Occipital lobe (tissue), 2 donors: Measurements from ENCODE around the gene NHSL2. TPM values are rescaled to one million over a fixed set of nuclear protein-coding genes. Genes with fewer than 3 reads are reported as not detected.
"Not testable (repeated sequence)": the region's sequence is repeated elsewhere in the genome, so short reads cannot be mapped to it uniquely, and the experiment has no call there.

Source experiments
- DNase-seq: peaks from one replicate; lab custom pipeline; 2025; lab: John Stamatoyannopoulos, UW
- total RNA-seq: library from RNA; depleted of rRNA; stranded (reverse); fragments of >200 nt; gene quantifications from one replicate; pipeline ENCODE4 v1.2.3, GENCODE V29; 2014

Gene NHSL2
- total RNA-seq, 1 donor from 2014 or later = 0.78 TPM

DNA sequence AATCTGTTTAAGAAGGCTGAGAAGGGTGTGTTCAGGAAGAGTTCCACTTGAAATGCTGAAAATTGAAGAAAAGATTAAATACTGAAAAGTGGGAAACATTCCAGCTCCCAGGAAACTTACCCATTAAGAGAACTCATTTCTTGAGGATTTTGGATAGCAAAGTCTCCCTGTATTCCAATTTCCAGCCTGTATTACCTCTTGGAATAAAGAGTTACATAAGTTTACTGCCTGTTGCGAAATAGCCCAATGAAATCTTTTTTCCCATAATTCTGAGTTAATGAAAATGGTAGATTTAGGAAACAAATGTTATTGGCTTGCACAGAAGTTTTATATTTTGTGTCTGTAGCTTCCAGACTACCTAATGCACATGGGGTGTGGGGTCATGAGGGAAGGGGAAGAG, 12.0 kb downstream of the NHSL2 start:
- no peak for DNase-seq

DNA sequence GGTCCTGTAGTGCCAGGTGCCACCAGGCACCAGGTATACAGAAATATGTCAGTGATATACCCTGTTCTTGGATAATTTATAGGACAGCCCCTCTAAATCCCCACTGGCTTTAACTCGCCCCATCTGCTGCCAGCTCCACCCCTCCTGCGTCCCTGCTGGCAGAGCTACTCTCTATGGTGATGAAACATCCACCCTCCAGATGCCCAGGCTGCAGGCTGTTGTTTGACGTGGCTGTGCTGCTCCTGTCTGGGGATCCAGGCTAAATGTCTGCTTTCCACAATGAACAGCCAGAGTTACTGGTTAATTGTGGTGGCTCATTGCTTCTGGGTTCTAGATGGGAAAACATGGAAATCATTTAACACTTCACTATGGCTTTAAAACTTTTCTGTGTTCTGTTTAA, 12.9 kb downstream of the NHSL2 start:
- no peak for DNase-seq

GRCh38 chrX:71927040-71927439, 16.4 kb downstream of the NHSL2 start:
- DNase-seq = no peak

DNA sequence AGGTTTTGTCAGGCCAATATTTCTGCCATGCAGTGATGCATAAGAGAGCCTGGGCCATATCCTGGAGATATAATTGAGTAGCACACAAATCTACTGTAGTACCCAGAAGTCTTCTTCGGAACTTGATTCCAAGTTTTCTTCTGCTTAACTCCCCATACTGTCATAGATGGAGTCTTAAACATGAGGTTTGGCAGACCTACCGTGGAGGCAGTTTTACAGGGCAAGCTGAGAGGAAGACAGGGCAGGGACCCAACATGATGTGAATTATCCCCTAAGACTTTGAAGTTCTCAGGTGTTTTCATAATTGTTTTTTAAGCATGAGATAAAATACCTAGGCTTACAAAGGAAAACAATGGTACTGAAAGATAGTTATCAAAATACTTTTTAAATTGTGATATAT, 18.2 kb downstream of the NHSL2 start:
- DNase-seq = no peak

GRCh38 chrX:71930298-71930697, 19.7 kb downstream of the NHSL2 start:
- no peak for DNase-seq

DNA sequence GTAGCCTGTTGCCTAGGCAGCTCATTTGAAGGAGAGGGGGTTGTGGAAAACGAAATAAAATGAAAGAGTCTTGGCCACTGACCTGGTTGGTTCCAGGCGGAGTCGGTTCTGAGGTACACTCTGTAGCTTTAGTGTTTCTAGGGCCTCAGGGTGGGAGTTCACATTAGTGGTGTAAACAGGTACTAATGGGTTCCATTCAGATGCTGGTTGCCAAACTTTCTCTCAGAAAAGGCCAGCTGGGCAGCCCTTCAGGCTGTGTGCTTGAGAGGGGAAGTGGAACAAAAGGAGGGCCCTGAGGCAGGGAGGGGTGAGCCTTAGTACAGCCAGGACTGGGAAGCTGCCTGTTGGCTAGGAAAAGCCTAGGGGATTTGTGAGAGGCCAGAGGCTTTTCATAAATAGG, 24.8 kb downstream of the NHSL2 start:
- DNase-seq = no peak

GRCh38 chrX:71936632-71937031, 26.0 kb downstream of the NHSL2 start:
- no peak for DNase-seq

DNA sequence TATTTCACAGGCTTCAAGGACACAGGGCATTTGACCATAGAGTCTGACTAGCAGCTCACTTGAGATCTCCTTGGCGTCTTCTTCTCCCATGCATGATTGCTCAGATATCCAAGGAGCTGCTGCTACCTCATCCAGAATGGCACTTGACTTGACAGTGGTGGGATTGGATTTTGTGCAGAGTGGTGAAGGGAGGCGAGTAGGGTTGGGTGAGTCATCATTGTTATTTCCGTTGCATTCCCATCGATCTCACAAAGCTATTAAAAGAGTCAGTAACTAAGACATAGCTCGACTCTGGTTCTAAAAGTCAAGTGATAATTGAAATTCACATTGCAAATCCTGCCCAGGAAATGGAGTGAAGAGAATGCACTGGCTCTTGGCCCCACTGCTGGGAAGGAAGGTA, 27.7 kb downstream of the NHSL2 start:
- no peak for DNase-seq

DNA sequence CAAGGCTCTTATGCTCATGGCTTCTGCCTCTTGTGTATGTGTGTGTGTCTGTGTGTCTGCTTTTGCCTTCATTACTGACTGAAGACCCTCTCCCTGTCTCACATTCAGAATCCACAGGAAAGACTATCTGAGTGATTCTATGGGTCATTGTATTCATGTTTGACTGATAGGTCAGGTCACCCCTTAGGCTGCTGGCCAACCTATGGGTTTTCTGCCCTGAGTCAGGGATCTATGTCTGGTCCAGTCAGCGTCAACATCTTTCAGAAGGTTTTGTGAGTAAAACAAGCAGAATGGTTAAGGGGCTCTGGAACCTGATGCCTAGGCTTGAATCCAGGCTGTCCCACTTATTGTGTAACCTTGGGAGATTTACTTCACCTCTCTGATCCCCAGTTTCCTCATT, 30.5 kb downstream of the NHSL2 start:
- DNase-seq = no peak

DNA sequence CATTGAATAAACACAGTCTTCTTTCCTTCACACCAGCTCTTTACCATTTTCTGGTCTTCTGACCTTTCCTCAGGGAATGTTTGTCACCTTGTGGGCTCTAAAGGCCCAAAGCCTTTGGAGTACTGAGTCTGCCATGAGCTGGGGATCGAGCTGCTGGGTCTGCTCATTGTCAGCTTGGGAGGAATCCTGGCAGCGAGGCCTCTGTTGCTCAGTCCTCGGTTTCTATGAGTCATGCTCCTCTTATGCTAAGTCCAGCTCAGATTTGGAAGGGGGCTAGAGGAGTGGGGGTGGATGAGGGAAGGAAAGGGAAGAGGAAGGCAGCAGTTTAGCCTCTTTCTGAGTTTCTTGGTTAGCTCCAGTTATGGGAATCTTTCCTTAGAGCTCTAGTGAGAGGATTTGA, 31.1 kb downstream of the NHSL2 start:
- DNase-seq = no peak

GRCh38 chrX:71944369-71944768, 33.7 kb downstream of the NHSL2 start:
- DNase-seq = no peak

- no peak for DNase-seq
Observed at GRCh38 chrX:71945237-71945805, 34.7 kb downstream of the NHSL2 start.

DNA sequence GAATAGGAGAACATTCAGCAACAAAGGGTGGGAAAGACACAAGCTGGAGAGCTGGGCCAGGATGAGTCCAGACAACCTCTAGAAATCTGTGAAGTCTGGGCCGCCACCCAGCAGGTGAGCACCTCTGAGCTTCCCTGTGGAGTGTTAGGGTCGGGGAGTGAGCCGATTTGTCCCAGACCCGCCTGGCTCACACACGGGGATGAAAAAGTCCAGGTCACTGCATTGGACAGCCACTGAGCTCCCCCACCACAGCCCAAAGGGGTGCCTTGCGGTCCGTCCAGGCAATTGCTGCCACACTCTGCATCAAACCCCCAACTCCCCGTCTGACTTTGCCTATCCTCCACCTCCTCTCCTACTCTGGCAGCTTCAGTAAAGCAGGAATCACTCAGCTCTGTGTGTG, 38.7 kb downstream of the NHSL2 start:
- DNase-seq = no peak

GRCh38 chrX:71949844-71950445, 39.3 kb downstream of the NHSL2 start:
- DNase-seq = no peak

DNA sequence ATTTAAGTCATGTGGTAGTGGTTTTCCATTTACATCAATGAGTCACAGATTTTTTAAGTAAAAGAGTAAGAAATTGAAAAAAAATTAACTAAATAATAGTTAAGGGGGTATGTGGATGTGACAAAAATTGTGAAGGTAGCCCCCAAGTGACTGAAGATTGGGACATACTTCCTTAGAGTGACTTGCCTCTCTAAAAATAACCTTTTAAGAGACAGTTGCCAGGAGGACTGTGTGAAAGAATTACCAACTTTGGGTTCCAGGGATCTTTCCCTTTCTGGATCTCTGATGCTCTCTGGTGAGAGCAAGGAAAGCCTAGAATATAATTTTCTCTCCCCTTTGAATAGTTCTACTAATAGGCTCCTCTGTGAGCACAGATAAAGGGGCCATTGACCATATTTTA, 42.7 kb downstream of the NHSL2 start:
- DNase-seq = no peak

DNA sequence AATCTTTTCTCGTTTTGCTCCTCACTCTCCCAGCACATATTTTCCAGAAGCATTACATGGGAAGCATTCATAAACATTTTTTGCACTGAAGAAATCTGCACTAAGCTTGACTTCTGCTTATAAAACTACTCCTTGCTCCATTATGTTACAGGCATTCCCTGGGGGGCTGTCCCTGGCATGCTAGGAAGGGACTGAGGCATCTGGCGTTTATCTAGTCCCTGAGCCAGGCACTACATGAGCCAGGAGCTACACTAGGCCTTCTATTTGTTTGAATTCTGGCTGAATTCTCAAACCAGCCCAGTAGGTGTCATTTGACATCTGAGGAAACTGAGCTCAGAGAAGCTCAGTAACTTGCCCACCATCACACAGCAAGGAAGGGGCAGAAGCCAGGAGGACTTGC, 43.3 kb downstream of the NHSL2 start:
- DNase-seq = no peak

GRCh38 chrX:71954458-71954857, 43.8 kb downstream of the NHSL2 start:
- DNase-seq = no peak

DNA sequence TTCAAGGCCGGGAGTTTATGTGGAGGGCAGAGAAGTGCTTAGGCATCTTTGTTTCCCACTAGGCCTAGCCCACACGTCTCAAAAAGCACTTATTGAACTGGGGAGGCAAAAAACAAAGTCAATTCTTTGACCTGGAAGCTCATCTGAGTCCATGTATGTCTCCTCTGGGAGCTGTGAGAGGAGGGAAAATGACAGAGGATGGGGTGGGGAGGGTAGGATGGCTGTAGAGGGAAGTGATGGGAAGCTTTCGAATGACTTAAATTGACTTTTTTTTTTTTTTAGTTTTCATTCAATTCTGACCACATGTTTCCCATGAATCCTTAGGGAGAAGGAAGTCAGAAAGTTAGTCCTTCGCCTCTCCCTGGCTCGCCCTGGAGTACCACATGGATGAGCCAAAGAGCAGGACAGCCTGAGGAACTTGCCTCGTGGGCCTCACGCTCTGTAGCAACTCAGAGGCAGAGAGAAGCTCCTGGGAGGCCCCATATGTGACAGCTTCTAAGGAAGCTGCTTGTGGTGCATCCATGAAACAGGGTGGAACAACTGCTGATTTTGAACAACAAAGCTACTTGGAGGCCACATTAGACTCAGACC, 45.0 kb downstream of the NHSL2 start:
- no peak for DNase-seq

DNA sequence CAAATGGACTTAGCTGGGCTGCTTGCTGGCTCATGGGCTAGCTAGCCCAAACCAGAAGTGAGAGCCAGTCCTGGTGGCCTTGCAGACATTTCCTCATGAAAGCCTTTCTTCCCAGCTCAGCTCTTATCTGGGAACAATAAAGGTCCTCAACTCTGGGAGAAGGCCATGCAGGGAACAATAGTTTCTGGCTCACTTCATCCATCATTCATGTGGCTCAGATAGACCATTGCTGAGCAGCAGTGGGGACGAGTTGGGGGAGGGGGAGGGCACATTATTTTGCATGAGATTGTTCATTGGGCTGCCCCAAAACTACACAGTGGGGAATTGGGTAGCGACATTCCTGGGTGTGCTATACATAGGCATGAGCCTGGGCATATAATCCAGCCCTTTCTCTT, 47.6 kb downstream of the NHSL2 start:
- no peak for DNase-seq

GRCh38 chrX:71964184-71964583, 53.5 kb downstream of the NHSL2 start:
- not testable (repeated sequence) for DNase-seq

- DNase-seq = no peak
Observed at GRCh38 chrX:71974916-71975315, 64.3 kb downstream of the NHSL2 start.

GRCh38 chrX:71976753-71977152, 66.1 kb downstream of the NHSL2 start:
- DNase-seq = no peak

DNA sequence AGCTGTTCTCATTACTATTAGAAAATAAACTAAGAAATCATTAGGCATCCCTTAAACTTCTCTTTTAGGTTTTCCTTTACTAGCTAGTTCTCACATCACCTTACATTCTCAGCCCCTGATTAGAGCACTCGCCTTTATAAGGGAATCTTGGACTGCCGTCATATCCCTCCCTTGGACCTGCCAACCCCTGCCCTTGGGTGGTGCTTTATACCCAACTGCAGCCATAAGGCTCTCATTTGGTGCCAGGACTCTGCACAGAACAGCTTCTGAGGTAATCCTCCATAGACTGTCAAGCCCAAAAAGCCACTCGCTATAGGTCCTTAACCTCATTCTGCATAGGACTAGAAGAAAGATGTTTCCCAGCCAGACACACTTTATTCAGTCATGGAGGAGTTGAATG, 67.5 kb downstream of the NHSL2 start:
- no peak for DNase-seq
